Tibial artery (tissue), 4 donors: ENCODE measurements around the gene LIPE.
A peak's percentile ranks its signal among the peaks of the same experiment; 100 is the strongest.

Experiments
- DNase-seq, 2 donors: peaks; one replicate each; pipeline ENCODE4 v3.0.0-alpha.2; 2019
- H3K27ac ChIP-seq, 2 donors: fragments of 200-600 bp; sonication (generic) in 1 of 2; 1 replicate in 1 of 2; 2 replicates in 1 of 2; pipeline ENCODE4 v1.5.1; 2018 to 2019; ENCODE audit warnings: mild to moderate bottlenecking in 1 of 2
- H3K27me3 ChIP-seq, 2 donors: fragments of 200-600 bp; sonication (generic) in 1 of 2; one replicate each; pipeline versions ENCODE4 v1.5.1 to v1.6.0; 2016 to 2019
- H3K36me3 ChIP-seq, 3 donors: fragments of 200-600 bp; sonication (generic) in 2 of 3; one replicate each; pipeline ENCODE4 v1.5.1; 2016 to 2019; ENCODE audit warnings: mild to moderate bottlenecking in 2 of 3
- H3K4me1 ChIP-seq, 4 donors: fragments of 200-600 bp; sonication (generic) in 2 of 4; 1 replicate in 3 of 4; 2 replicates in 1 of 4; pipeline ENCODE4 v1.5.1; 2016 to 2019
- H3K4me3 ChIP-seq, 2 donors: fragments of 200-600 bp; sonication (generic) in 1 of 2; 1 replicate in 1 of 2; 2 replicates in 1 of 2; pipeline ENCODE4 v1.5.1; 2018 to 2019; ENCODE audit warnings: mild to moderate bottlenecking in 2 of 2
- H3K9me3 ChIP-seq, 3 donors: fragments of 200-600 bp; sonication (generic) in 1 of 3; one replicate each; pipeline ENCODE4 v1.5.1; 2016 to 2019
- CTCF ChIP-seq, 2 experiments: fragments of 200-600 bp in 1 of 2; fragments of 450-650 bp in 1 of 2; IDR thresholded peaks; one replicate each; pipeline ENCODE4 v1.5.1; 2017 to 2019; ENCODE audit warnings: antibody characterized with exemption in 2 of 2, mild to moderate bottlenecking in 1 of 2, moderate library complexity in 1 of 2
- intact Hi-C: fragments of 100-400 bp; cut with DNase I; formaldehyde crosslinking; loops from one replicate; pipeline ENCODE4 v1.15.0; 2023; ENCODE audit warnings: low total_unique reads

LIPE gene

GRCh38 chr19:42435316-42435715 is 8.1 kb upstream of the LIPE start:
- no peaks in the 10 kb centered on the region for H3K27me3 ChIP-seq
- no peaks in the 10 kb centered on the region for H3K9me3 ChIP-seq
- H3K36me3 ChIP-seq: no peaks in the 10 kb centered on the region
- no peak for DNase-seq
- no peak overlapping the region for H3K27ac ChIP-seq
- H3K4me1 ChIP-seq: peaks cover 0 to 2% (median 0%) of the 10 kb centered on the region in 4 donors
- no peak overlapping the region for H3K4me3 ChIP-seq
- TF ChIP-seq CTCF (IDR thresholded peaks at IDR 0.05): no peak
- intact Hi-C loops: no loop called here

- TF ChIP-seq CTCF (IDR thresholded peaks at IDR 0.05): no peak
- Histone ChIP-seq H3K27me3 (no peaks in the 10 kb centered on the region), H3K9me3 (no peaks in the 10 kb centered on the region), H3K4me3 (no peak overlapping the region), H3K4me1 (no peaks in the 10 kb centered on the region), H3K27ac (no peak overlapping the region), H3K36me3 (no peaks in the 10 kb centered on the region)
- peak in 1 of 2 donors; percentile 66 for DNase-seq
- intact Hi-C loops: no loop called here
Observed at GRCh38 chr19:42433503-42434260, 6.5 kb upstream of the LIPE start.

- Histone ChIP-seq H3K27me3 (peaks cover 0 to 8% of the 10 kb centered on the region in 2 donors), H3K27ac (no peak overlapping the region), H3K4me3 (no peak overlapping the region), H3K36me3 (no peaks in the 10 kb centered on the region), H3K4me1 (no peaks in the 10 kb centered on the region), H3K9me3 (no peaks in the 10 kb centered on the region)
- DNase-seq: no peak
- no peak for TF ChIP-seq CTCF (IDR thresholded peaks at IDR 0.05)
- intact Hi-C loops: no loop called here
Observed at GRCh38 chr19:42431486-42431885, 4.3 kb upstream of the LIPE start.

GRCh38 chr19:42428676-42429075 is 1.5 kb upstream of the LIPE start:
- Histone ChIP-seq H3K9me3 (no peaks in the 10 kb centered on the region), H3K36me3 (no peaks in the 10 kb centered on the region), H3K27me3 (peaks cover 0 to 32% of the 10 kb centered on the region in 2 donors), H3K4me1 (peaks cover 0 to 8% (median 6%) of the 10 kb centered on the region in 4 donors), H3K27ac (no peak overlapping the region), H3K4me3 (no peak overlapping the region)
- TF ChIP-seq CTCF (IDR thresholded peaks at IDR 0.05): no peak
- no peak for DNase-seq
- intact Hi-C loops: no loop called here

GRCh38 chr19:42426643-42427042 is 545 bp downstream of the LIPE start:
- H3K27me3 ChIP-seq: peaks cover 0 to 43% of the 10 kb centered on the region in 2 donors
- no peak overlapping the region for H3K27ac ChIP-seq
- intact Hi-C loops: no loop called here
- H3K9me3 ChIP-seq: no peaks in the 10 kb centered on the region
- peaks cover 0 to 20% (median 14%) of the 10 kb centered on the region in 4 donors for H3K4me1 ChIP-seq
- no peak for DNase-seq
- H3K36me3 ChIP-seq: no peaks in the 10 kb centered on the region
- TF ChIP-seq CTCF (IDR thresholded peaks at IDR 0.05): no peak
- H3K4me3 ChIP-seq: no peak overlapping the region
